Measurements from ENCODE around the gene GKN2.

Gene GKN2

GRCh38 chr2:68974946-68975665, 22.4 kb upstream of the GKN2 start:
- TF ChIP-seq, protein P1, sequence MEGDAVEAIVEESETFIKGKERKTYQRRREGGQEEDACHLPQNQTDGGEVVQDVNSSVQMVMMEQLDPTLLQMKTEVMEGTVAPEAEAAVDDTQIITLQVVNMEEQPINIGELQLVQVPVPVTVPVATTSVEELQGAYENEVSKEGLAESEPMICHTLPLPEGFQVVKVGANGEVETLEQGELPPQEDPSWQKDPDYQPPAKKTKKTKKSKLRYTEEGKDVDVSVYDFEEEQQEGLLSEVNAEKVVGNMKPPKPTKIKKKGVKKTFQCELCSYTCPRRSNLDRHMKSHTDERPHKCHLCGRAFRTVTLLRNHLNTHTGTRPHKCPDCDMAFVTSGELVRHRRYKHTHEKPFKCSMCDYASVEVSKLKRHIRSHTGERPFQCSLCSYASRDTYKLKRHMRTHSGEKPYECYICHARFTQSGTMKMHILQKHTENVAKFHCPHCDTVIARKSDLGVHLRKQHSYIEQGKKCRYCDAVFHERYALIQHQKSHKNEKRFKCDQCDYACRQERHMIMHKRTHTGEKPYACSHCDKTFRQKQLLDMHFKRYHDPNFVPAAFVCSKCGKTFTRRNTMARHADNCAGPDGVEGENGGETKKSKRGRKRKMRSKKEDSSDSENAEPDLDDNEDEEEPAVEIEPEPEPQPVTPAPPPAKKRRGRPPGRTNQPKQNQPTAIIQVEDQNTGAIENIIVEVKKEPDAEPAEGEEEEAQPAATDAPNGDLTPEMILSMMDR (IDR thresholded peaks at IDR 0.05; ENCODE audit: control insufficient read depth, extremely low read depth, insufficient read depth) = no peak
- H3K4me3 ChIP-seq (ENCODE audit: low read depth, low read length) = no peak overlapping the region

DNA sequence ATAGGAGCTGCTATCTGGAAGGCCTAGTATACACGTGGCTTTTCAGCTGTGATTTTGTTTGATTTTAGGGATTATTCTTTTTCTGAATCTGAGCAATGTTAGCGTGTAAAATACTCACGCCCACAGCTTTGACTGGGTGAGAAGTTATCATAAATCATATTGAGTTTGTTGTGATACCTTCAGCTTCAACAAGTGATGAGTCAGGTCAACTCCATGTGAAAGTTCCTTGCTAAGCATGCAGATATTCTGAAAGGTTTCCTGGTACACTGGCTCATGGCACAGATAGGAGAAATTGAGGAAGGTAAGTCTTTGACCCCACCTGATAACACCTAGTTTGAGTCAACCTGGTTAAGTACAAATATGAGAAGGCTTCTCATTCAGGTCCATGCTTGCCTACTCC, 21.6 kb upstream of the GKN2 start, which contains the start of gene GKN1:
TSS of gene GKN1 (plus strand) at position 386 of the 400 bp plus-strand sequence. CDS start 42 bp downstream, outside the sequence.
- TF ChIP-seq, protein P1 (IDR thresholded peaks at IDR 0.05; ENCODE audit: control insufficient read depth, extremely low read depth, insufficient read depth) = no peak
- no peak for DNase-seq (ENCODE audit: low read depth)
- H3K4me3 ChIP-seq (ENCODE audit: low read depth, low read length) = no peak within 1 kb of the TSS

More at GRCh38 chr2:68974946-68975665, 22.4 kb upstream of the GKN2 start:
- no peak for DNase-seq (ENCODE audit: low read depth)

DNA sequence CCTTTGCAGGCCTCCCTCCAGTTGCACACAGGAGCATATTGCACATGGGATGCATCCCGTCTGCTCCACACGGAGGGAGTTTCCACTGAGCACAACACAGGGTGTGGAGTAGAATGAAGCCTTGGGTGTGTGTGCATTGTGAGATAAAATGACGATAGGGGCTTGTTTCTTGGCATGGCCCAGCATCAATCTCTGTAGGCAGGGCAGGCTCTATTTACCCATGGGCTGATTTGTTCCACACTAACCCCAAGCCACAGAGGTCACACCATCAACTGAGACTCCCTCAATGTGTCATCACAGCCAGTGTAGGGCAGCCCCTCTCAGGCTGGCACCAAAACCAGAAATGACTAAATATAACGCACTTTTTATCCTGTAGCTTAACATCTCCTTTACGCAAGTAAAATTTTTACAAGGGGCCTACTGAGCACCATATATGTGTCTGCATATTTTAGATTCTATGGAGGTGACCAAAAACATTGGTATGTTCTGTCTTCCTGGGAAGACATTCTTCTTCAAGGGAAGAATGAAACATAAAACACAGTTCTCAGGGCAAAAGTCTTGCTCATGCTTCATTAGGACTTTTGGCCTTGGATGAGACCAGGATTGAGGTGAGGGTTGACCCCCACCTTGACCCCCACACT, 19.0 kb upstream of the GKN2 start:
- TF ChIP-seq, protein P1 (IDR thresholded peaks at IDR 0.05; ENCODE audit: control insufficient read depth, extremely low read depth, insufficient read depth) = no peak
- no peak overlapping the region for H3K4me3 ChIP-seq (ENCODE audit: low read depth, low read length)
- no peak for DNase-seq (ENCODE audit: low read depth)

DNA sequence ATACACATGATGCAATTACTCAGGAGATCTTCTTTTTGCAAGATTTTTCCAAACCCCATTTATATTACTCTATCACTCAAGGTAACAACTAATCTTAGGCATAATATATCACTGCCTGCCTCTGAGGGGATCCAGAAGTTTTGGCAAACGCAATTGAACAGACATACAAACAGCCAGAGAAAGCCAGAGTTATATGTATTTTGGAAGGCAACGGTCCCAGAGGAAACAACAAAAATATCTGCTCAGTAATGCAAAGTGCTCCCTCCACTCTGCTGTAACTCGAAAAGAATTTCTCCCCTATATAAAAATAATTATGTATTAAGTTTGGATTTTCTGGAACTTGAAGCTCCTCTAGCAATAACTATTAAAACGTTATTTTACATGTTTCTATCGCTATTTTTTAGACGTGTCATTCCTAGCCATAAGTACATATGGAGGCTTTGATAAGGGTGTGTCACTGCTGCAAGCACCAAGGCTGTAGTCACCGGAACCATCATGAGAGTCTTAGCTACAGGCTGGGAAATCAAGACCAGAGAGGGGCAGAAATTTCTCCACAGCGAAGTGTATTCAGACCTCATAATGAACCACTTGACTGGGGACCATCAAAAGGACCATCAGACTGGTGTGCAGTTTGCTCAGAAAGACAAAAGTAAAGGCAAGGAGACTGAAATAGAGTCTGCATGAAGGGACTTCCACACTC, 18.0 kb upstream of the GKN2 start:
- no peak for DNase-seq (ENCODE audit: low read depth)
- TF ChIP-seq, protein P1 (IDR thresholded peaks at IDR 0.05; ENCODE audit: control insufficient read depth, extremely low read depth, insufficient read depth) = no peak
- no peak overlapping the region for H3K4me3 ChIP-seq (ENCODE audit: low read depth, low read length)

- DNase-seq (ENCODE audit: low read depth) = no peak
- TF ChIP-seq, protein P1 (IDR thresholded peaks at IDR 0.05; ENCODE audit: control insufficient read depth, extremely low read depth, insufficient read depth) = no peak
- no peak overlapping the region for H3K4me3 ChIP-seq (ENCODE audit: low read depth, low read length)
These were observed 17.2 kb upstream of the GKN2 start for GRCh38 chr2:68969736-68970490.

GRCh38 chr2:68968221-68968620, 15.5 kb upstream of the GKN2 start:
- no peak for DNase-seq (ENCODE audit: low read depth)
- no peak overlapping the region for H3K4me3 ChIP-seq (ENCODE audit: low read depth, low read length)
- TF ChIP-seq, protein P1 (IDR thresholded peaks at IDR 0.05; ENCODE audit: control insufficient read depth, extremely low read depth, insufficient read depth) = no peak
